DMS 273 treated with DMSO at 0.1 percent for 48 hours (cell line): ENCODE results near the gene RETN.

Source experiments
- DNase-seq: peaks from one replicate; lab custom pipeline; 2025; lab: John Stamatoyannopoulos, UW

The RETN gene

DNA sequence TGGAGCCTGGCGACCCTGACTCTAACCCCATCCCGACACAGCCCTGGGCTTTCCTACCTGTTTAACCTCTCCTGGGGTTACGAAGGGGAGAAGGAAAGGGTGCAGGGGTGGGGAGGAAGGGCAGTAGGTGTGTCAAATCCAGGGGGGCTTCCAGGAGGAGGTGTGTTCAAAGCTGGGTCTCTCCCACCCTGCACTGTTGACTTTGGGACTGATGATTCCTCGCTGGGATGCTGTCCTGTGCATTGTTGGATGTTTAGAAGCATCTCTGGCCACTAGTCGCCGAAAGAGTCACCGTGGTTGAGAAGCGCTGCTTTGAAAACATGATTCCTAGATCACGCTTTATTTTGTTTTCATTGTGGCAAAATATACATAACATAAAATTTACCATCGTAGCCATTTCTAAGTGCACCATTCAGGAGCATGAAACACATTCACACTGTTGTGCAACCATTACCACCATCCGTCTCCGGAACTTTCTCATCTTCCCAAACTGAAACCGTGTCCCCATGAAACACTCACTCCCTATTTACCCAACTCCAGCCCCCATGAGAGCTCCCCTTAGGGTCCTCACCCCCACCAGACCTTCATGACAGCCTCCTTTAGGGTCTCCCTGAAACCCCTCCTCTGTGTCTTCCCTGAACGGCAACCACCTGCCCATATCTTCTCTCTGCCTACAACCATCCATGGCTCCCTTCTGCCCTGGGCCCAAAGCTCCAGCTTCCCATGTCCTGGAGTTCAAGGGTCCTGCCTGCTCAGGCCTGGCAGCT is 37.5 kb downstream of the RETN start:
- DNase-seq = no peak

DNA sequence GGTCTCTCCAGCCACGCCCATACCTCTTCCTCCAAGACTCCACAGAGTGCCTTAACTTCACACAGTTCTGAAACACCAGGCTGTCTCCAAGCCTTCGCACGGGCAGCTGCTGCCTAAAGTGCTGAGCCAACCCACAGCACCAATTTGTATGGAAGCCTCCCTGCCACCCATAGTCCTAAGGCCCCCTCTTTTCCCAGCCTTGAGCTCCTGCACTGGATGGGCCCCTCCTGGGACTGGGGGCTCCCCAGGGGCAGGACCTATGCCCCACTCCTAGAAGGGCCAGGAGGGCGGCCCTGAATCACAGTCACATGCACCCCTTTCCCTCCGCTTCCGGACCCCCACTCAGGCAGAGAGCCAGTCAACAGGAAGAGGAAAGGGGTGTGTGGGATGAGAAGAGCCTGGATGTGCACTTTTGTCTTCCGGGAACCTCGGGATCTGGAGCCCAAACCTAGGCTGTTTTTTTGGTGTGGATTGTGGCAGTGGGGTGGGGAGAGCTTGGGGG is 38.2 kb downstream of the RETN start:
- no peak for DNase-seq

DNA sequence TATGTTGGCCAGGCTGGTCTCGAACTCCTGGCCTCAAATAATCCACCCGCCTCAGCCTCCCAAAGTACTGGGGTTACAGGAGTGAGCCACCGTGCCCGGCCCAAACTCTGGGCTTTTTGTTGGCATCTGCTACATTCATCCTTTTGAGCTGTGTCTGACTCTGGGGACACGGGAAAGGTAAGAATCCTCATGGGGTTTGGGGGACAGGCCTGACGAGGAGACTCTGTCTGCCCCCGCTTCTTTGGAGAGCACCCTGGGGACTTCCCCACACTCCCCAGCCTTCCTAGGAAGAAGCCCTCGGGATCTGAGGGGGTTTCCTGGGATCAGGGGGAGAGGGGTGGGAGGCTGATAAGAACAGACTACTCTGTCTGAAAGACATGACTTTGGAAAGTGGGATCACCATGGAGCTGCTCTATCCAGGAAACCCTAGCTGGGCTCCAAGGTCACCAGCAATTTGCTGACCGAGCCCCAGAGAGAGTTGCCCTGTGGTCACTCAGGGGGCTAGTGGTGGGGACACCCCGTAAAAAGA is 41.1 kb downstream of the RETN start:
- no peak for DNase-seq

DNA sequence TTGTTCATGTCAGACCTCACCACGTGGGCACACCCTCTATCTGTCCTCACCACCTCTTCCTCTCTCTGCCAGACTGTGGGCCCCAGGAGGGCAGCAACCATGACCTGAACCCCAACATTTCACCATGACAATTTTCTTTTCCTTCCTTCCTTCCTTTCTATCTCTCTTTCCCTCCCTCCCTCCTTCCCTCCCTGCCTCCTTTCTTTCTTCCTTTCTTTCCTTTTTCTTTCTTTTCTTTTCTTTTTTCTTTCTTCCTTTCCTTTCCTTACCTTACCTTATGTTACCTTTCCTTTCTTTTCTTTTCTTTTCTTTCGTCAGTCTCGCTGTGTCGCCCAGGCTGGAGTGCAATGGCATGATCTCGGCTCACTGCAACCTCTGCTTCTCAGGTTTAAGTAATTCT is 41.8 kb downstream of the RETN start:
- DNase-seq = no peak

DNA sequence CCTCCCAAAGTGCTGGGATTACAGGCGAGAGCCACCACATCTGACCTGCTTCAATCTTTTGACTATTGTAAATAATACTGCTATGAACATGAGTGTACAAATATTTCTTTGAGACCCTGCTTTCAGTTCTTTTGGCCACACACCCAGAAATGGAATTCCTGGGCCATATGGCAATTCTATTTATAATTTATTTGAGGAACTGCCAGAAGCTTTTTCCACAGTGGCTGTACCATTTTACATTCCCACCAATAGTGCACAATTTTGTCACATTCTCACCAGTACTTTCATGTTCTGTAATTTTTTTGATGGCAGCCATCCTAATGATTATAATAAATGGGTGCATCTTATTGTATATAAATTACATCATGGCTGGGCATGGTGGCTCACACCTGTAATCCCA is 46.8 kb downstream of the RETN start:
- DNase-seq = no peak

DNA sequence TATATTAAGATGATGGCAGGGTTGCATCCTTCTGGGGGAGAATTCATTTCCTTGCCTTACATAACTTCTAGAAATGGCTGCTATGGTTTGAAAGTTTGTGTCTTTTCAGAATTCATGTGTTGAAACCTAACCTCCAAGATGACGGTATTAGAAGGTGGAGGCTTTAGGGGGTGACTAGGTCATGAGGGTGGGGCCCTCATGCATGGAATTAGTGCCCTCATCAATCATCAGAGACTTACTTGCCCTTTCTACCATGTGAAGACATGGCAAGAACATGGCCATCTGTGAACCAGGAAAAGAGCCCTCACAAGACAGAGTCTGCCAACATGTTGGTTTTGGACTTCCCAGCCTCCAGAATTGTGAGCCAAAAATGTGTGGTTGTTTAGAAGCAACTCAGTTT is 47.9 kb downstream of the RETN start:
- DNase-seq = no peak

DNA sequence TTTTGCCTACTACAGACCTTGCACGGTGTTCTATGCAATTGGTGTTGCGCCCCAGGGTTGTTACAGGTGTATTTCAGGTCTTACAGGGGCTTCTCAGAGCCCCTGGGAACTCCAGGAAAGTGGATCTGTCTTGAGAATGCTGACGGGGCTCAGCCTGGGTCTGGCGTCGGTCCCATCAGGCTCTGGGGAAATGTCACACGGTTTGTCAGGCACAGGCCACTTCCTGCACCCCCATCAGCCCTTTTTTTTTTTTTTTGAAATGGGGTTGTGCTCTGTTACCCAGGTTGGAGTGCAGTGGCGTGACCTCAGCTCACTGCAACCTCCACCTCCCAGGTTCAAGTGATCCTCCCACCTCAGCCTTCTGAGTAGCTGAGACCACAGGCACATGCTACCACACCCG is 49.8 kb downstream of the RETN start:
- no peak for DNase-seq
